Heart left ventricle (tissue), 16 donors: ENCODE data around the gene RUNX3. TPM values are rescaled to one million over a fixed set of nuclear protein-coding genes. Genes with fewer than 3 reads are reported as not detected.

ENCODE experiments used
- ATAC-seq, 4 donors: fragments of 200-7000 bp; cut with Tn5 transposase; one replicate each; pipeline ENCODE4 v1.9.1; 2020 to 2022; ENCODE audit warnings: moderate library complexity in 4 of 4, mild to moderate bottlenecking in 3 of 4, moderate number of reproducible peaks in 1 of 4
- DNase-seq, 5 donors: peaks; one replicate each; pipeline ENCODE4 v3.0.0-alpha.2; 2020
- H3K27ac ChIP-seq, 12 donors: fragments of 200-600 bp; sonication (generic) in 4 of 12; one replicate each; pipeline versions ENCODE4 v1.5.0 to v1.8.0; 2016 to 2022; ENCODE audit warnings: mild to moderate bottlenecking in 2 of 12
- H3K27me3 ChIP-seq, 9 donors: fragments of 200-600 bp; sonication (generic) in 2 of 9; one replicate each; pipeline versions ENCODE4 v1.5.1 to v1.8.0; 2016 to 2022; ENCODE audit warnings: mild to moderate bottlenecking in 3 of 9
- H3K36me3 ChIP-seq, 9 donors: fragments of 200-600 bp; sonication (generic) in 2 of 9; one replicate each; pipeline versions ENCODE4 v1.5.0 to v1.8.0; 2018 to 2022; ENCODE audit warnings: mild to moderate bottlenecking in 2 of 9
- H3K4me1 ChIP-seq, 12 donors: fragments of 200-600 bp; sonication (generic) in 4 of 12; one replicate each; pipeline versions ENCODE4 v1.5.0 to v1.8.0; 2016 to 2022; ENCODE audit warnings: mild to moderate bottlenecking in 3 of 12
- H3K4me3 ChIP-seq, 12 donors: fragments of 200-600 bp; sonication (generic) in 4 of 12; one replicate each; pipeline versions ENCODE4 v1.5.0 to v1.8.0; 2017 to 2022; ENCODE audit warnings: mild to moderate bottlenecking in 9 of 12, moderate library complexity in 4 of 12
- H3K9me3 ChIP-seq, 12 donors: fragments of 200-600 bp; sonication (generic) in 4 of 12; one replicate each; pipeline versions ENCODE4 v1.5.0 to v1.8.0; 2016 to 2022; ENCODE audit warnings: mild to moderate bottlenecking in 1 of 12
- POLR2A ChIP-seq, 2 donors: fragments of 450-650 bp; IDR thresholded peaks; one replicate each; pipeline ENCODE4 v1.6.1; 2017; ENCODE audit warnings: antibody characterized with exemption in 2 of 2, mild to moderate bottlenecking in 2 of 2, moderate library complexity in 2 of 2
- WGBS, 4 donors: extraction: QIAGEN DNeasy Blood & Tissue Kit in 2 of 4; methylation state at CpG; one replicate each; pipeline versions ENCODE4 v1.1.5 to v1.1.7; 2013 to 2018; 5-methylcytosine and 5-hydroxymethylcytosine counted together
- intact Hi-C, 10 donors: fragments of 100-400 bp; cut with DNase I; formaldehyde crosslinking; loops; one replicate each; pipeline versions ENCODE4 v1.11.1 to v1.14.2; 2022
- polyA plus RNA-seq, 2 donors: library from polyadenylated mRNA; stranded (reverse); fragments of 200-250 nt; gene quantifications; one replicate each; pipeline ENCODE4 v1.2.3, GENCODE V29; 2013
- total RNA-seq, 9 donors: library from RNA; depleted of rRNA in 2 of 9; stranded (reverse); fragments of >200 nt in 2 of 9; fragmentation: NEBNext Ultra II Directional in 3 of 9; extraction: Animal tissue kit (Norgen Biotek cat#: 25700) in 3 of 9; gene quantifications; one replicate each; pipeline versions ENCODE4 v1.1.0 to v1.2.4, GENCODE V29; 2016 to 2023
- TF ChIP-seq, protein P1 (sequence below), 12 donors: fragments of 200-600 bp; sonication (generic) in 4 of 12; IDR thresholded peaks; one replicate each; pipeline versions ENCODE4 v1.5.0 to v1.8.0; 2018 to 2022; ENCODE audit warnings: antibody characterized with exemption in 12 of 12, mild to moderate bottlenecking in 5 of 12
- donor health status: ischemic (EF 13 %, LVEDD 7.1; RV severe dilation, severe dysfunction).
- donor health status: healthy with polysubstance abuse.
- donor health status: DM: no; HTN: yes; CAD: no.
- donor health status: DM: no; HTN: no; CAD: no.
- donor health status: ischemic (EF 25% LVEDD 6.9; RV normal size, moderate dysfunction).
- donor health status: ischemic (EF 25% LVEDD 5.7; RV mildly dilated, moderate dysfunction).
- donor health status: healthy.
- donor health status: DM: yes; HTN: yes; CAD: no.
- donor health status: ischemic (EF 35%, LVEDD 5.7; RV mildly dilated, moderate dysfunction).
- donor health status: nonischemic (EF 11% LVEDD 7.7; RV severe dilation, severe dysfunction).
- donor health status: DM: yes; HTN: yes; CAD: no.
- donor health status: PGD.
- donor health status: ischemic (EF 29% LVEDD 5.4; RV normal size, mild dysfunction).
- donor health status: nonischemic (EF 23%, LVEDD 6.1; RV moderate dilation, normal function).

The RUNX3 gene
- total and polyA plus RNA-seq, 11 donors: 0.21 to 8.7 (median 0.38) TPM

DNA sequence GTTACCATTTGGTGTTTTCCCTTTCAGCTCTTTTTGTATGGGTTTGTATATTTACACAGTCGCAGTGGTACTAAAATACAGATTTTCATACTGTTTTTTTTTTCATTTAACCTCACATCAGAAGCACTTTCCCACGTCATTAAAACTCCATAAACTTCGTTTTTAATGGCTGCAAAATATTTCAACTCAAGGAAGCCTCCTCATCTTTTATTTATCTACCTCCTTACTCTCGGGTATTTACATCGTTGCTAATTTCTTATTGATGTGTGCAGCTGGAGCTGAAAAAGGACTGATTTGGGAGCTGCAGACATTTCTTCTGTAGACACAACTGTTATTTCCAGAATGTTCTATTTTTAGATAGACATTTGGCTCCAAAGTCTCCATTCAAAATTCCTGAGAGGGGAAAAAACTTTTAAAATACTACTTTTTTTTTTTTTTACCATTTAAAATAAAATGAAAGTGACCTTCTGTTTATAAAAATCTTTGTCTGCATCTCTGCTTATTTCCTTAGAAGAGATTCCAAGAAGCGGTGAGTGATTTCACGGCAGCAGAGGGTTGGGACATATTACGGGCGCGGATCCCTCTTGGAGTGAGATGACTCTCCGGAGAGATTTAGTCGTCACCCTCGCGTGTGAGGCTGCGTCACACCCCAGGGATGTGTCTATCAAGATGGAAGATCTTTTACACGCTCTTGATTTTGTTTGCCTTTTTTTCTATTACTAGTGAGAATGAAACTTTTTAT, 10.1 kb downstream of the RUNX3 start:
- Histone ChIP-seq H3K4me3 (peak overlapping the region in 4 of 12 donors; percentile 4 to 26 (median 16)), H3K27ac (peak overlapping the region in 1 of 12 donors; percentile 61), H3K9me3 (no peaks in the 10 kb centered on the region), H3K36me3 (peaks cover 0 to 16% (median 0%) of the 10 kb centered on the region in 9 donors), H3K4me1 (peaks cover 0 to 36% (median 0%) of the 10 kb centered on the region in 12 donors), H3K27me3 (peaks cover 0 to 25% (median 9%) of the 10 kb centered on the region in 9 donors)
- peak in 1 of 4 donors; percentile 47 for ATAC-seq
- TF ChIP-seq, protein P1, sequence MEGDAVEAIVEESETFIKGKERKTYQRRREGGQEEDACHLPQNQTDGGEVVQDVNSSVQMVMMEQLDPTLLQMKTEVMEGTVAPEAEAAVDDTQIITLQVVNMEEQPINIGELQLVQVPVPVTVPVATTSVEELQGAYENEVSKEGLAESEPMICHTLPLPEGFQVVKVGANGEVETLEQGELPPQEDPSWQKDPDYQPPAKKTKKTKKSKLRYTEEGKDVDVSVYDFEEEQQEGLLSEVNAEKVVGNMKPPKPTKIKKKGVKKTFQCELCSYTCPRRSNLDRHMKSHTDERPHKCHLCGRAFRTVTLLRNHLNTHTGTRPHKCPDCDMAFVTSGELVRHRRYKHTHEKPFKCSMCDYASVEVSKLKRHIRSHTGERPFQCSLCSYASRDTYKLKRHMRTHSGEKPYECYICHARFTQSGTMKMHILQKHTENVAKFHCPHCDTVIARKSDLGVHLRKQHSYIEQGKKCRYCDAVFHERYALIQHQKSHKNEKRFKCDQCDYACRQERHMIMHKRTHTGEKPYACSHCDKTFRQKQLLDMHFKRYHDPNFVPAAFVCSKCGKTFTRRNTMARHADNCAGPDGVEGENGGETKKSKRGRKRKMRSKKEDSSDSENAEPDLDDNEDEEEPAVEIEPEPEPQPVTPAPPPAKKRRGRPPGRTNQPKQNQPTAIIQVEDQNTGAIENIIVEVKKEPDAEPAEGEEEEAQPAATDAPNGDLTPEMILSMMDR (IDR thresholded peaks at IDR 0.05): no peak
- no peak for TF ChIP-seq POLR2A (IDR thresholded peaks at IDR 0.05)
- WGBS, 4 donors: 44 to 60% (median 50%) methylated on average over 16 of the region's 16 CpGs
- intact Hi-C loops: no loop called here
- DNase-seq: peak in 1 of 5 donors; percentile 47

DNA sequence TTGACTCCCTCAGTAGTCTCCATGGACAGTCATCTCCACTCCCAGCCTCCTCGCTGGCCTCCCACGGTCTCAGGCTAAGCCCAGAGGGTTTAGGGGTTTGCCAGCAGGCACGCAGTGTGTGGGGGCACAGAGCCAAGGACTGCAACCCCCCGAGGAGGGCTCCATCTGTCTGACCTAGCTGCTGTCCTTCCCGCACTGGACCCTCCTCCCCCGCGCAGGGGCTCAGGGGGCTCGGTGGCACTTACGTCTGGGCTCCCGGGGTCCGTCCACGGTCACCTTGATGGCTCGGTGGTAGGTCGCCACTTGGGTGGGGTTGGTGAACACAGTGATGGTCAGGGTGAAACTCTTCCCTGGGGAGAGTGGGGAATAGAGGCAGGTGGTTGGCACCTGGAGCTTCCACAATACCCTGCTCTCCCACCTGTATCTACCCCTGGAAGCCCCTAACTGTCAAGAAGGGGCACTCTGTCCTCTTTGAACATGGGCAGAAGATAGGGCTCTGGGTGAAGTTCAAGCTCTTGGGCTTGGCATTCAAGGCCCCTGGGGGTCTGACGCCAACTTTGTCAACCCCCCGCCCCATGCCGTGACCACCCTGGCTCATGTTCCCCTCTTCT, 11.0 kb downstream of the RUNX3 start:
- peaks cover 0 to 34% (median 2%) of the 10 kb centered on the region in 12 donors for H3K4me1 ChIP-seq
- no peaks in the 10 kb centered on the region for H3K9me3 ChIP-seq
- H3K36me3 ChIP-seq: peaks cover 0 to 16% (median 0%) of the 10 kb centered on the region in 9 donors
- H3K27me3 ChIP-seq: peaks cover 0 to 16% (median 6%) of the 10 kb centered on the region in 9 donors
- H3K27ac ChIP-seq: no peak overlapping the region
- WGBS, 4 donors: 88 to 92% (median 90%) methylated on average over 17 of the region's 17 CpGs
- peak in 1 of 5 donors; percentile 51 for DNase-seq
- intact Hi-C loops: no loop called here
- H3K4me3 ChIP-seq: no peak overlapping the region
- no peak for TF ChIP-seq POLR2A (IDR thresholded peaks at IDR 0.05)
- TF ChIP-seq, protein P1 (IDR thresholded peaks at IDR 0.05): no peak
- no peak for ATAC-seq

DNA sequence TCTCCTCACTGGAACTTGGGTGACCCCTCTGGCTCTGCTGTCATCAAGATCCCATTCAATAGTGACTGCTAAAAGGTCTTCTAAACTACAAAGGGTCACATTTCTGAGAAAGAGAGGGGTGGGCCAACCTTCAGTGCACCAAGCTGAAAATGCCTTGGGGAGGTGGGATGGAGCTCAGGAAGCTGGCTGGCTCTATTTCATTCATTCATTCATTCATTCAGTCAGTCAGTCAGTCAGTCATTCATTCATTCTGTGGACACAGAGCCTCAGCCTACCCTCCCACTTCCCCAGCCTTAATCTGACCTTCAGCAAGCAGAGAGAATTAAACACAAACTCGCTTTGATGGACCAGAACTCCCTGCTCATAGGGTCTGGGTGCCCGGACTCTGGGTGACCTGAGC, 11.7 kb downstream of the RUNX3 start:
- no peak overlapping the region for H3K27ac ChIP-seq
- intact Hi-C loops: no loop called here
- no peak overlapping the region for H3K4me3 ChIP-seq
- peaks cover 0 to 12% (median 4%) of the 10 kb centered on the region in 9 donors for H3K27me3 ChIP-seq
- H3K36me3 ChIP-seq: peaks cover 0 to 16% (median 0%) of the 10 kb centered on the region in 9 donors
- 83 to 93% (median 88%) methylated on average over 2 of the region's 2 CpGs for WGBS, 4 donors
- TF ChIP-seq, protein P1 (IDR thresholded peaks at IDR 0.05): no peak
- no peak for TF ChIP-seq POLR2A (IDR thresholded peaks at IDR 0.05)
- ATAC-seq (no peak), DNase-seq (no peak)
- peaks cover 0 to 31% (median 2%) of the 10 kb centered on the region in 12 donors for H3K4me1 ChIP-seq
- H3K9me3 ChIP-seq: no peaks in the 10 kb centered on the region
